HG03565 (cell line): ENCODE measurements around the gene NUDT3.
"Not testable (repeated sequence)": the region's sequence is repeated elsewhere in the genome, so short reads cannot be mapped to it uniquely, and the experiment has no call there.

ENCODE experiments used
- ATAC-seq: cut with Tn5 transposase; IDR thresholded peaks from one replicate; pipeline ENCODE4 v1.9.1; 2021; ENCODE audit warnings: mild to moderate bottlenecking, moderate library complexity; ENCODE audit not compliant: unreplicated experiment

NUDT3 gene

DNA sequence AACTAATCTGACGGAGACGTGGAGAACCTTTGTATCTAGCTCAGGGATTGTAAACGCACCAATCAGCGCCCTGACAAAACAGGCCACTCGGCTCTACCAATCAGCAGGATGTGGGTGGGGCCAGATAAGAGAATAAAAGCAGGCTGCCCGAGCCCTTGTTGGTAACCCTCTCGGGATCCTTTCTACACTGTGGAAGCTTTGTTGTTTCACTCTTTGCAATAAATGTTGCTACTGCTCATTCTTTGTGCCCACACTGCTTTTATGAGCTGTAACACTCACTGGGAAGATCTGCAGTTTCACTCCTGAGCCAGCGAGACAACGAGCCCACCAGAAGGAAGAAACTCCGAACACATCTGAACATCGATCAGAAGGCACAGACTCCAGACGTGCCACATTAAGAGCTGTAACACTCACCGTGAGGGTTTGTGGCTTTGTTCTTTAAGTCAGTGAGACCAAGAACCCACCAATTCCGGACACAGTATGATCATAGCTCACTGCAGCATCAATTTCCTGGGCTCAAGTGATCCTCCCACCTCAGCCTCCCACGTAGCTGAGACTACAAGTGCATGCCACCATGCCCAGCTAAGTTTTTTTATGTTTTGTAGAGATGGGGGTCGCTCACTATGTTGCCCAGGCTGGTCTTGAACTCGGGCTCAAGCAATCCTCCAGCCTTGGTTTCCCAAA, 122.7 kb downstream of the NUDT3 start:
- not testable (repeated sequence) for ATAC-seq

DNA sequence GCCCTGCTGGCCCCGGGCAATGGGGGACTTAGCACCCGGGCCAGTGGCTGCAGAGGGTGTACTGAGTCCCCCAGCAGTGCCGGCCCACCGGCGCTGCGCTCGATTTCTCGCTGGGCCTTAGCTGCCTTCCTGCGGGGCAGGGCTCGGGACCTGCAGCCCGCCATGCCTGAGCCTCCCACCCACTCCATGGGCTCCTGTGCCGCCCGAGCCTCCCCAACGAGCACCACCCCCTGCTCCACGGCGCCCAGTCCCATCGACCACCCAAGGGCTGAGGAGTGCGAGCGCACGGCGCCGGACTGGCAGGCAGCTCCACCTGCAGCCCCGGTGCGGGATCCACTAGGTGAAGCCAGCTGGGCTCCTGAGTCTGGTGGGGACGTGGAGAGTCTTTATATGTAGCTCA, 123.3 kb downstream of the NUDT3 start:
- ATAC-seq = not testable (repeated sequence)

DNA sequence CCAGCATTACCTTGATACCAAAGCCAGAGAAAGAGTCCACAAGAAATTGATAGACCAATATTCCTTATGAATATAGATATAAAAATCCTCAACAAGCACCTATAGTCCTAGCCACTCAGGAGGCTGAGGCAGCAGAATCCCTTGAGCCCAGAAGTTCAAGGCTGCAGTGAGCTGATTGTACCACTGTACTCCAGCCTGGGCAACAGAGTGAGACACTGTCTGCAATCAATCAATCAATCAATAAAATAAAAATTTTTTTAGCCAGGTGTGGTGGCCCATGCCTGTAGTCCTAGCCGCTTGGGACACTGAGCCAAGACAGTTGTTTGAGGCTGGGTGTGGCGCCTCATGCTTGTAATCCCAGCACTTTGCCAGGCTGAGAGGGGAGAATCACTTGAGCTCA, 124.7 kb downstream of the NUDT3 start:
- no peak for ATAC-seq

DNA sequence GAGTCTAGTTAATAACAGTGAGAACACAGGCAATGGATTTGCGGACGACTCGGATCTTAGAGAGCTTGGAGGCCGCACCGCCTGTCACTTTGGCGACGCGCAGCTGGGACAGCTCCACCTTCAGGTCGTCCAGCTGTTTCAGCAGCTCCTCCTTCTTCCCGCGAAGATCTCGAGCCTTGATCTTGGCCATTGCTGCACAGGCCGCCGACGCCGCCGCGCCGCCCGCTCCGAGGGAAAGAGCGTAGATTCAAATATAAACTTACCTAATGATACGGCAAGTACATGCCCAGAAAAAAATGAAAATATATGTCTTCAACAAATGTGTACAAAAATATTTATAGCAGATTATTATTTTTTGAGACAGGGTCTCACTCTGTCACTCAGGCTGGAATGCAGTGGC, 129.0 kb downstream of the NUDT3 start:
- ATAC-seq = not testable (repeated sequence)

DNA sequence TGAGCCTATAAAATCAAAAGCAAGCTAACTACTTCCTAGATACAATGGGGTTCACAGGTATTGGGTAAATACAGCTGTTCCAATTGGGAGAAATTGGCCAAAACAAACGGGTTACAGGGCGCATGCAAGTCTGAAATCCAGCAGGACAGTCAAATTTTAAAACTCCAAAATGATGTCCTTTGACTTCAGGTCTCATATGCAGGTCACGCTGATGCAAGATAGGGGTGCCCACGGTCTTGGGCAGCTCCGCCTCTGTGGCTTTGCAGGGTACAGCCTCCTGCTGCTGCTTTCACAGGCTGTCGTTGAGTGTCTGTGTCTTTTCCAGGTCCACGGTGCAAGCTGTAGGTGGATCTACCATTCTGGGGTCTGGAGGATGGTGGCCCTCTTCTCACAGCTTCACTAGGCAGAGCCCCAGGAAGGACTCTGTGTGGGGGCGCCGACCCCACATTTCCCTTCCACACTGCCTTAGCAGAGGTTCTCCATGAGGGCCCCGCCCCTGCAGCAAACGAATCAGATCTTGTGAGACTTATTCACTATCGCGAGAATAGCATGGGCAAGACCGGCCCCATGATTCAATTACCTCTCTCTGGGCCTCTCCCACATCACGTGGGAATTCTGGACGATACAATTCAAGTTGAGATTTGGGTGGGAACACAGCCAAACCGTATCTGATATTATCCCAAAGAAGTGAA, 131.7 kb downstream of the NUDT3 start:
- no peak for ATAC-seq

DNA sequence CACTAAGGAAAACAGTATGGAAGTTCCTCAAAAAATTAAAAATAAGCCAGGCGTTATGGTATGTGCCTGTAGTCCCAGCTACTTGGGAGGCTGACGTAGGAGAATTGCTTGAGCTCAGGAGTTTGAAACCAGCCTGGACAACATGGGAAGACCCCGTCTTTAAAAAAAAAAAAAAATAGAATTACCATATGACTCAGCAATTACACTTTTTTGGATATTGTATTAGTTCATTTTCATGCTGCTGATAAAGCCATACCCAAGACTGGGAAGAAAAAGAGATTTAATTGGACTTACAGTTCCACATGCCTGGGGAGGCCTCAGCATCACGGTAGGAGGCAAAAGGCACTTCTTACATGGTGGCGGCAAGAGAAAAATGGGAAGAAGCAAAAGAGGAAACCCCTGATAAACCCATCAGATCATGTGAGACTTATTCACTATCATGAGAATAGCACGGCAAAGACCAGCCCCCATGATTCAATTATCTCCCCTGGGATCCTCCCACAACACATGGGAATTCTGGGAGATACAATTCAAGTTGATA, 132.9 kb downstream of the NUDT3 start:
- no peak for ATAC-seq

DNA sequence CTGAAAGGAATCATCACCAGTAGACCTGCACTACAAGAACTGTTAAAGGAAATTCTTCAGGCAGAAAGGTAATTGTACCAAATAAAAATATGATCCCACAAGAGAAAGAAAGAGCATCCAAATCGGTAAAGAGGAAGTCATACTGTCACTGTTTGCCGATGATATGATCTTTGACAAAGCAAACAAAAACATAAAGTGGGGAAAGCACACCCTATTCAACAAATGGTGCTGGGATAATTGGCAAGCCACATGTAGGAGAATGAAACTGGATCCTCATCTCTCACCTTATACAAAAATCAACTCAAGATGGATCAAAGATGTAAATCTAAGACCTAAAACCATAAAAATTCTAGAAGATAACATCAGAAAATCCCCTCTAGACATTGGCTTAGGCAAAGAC, 140.1 kb downstream of the NUDT3 start:
- ATAC-seq = not testable (repeated sequence)

DNA sequence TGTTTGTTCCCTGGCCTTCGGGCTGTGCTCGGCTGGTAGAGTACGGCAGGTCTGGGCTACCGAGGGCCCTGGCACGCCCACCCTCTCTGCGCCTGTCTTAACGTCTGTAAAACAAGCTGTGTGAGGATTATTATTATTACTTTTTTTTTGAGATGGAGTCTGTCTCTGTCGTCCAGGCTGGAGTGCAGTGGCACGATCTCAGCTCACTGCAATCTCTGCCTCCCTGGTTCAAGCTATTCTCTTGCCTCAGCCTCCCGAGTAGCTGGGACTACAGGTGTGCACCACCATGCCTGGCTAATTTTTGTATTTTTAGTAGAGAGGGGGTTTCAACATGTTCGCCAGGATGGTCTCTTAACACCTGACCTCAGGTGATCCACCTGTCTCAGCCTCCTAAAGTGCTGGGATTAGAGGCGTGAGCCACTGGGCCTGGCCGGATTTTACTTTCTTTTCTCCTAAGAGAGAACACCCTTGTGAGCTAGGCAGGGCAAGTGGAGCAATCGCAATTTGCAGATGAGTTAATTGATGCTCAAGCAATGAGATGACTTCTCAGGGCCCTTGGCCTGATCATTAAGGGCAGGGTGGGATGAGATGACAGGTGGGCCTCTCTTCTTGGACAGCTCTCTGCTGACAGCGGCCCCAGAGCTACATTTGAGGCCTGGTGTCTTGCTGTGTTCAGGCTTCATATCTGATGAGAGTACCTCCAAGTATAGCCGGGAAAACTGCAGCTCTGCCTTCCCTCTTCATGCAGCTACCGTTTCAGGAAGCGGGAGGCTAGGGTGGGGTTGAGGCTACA, 142.8 kb downstream of the NUDT3 start:
- ATAC-seq = peak; percentile 9

DNA sequence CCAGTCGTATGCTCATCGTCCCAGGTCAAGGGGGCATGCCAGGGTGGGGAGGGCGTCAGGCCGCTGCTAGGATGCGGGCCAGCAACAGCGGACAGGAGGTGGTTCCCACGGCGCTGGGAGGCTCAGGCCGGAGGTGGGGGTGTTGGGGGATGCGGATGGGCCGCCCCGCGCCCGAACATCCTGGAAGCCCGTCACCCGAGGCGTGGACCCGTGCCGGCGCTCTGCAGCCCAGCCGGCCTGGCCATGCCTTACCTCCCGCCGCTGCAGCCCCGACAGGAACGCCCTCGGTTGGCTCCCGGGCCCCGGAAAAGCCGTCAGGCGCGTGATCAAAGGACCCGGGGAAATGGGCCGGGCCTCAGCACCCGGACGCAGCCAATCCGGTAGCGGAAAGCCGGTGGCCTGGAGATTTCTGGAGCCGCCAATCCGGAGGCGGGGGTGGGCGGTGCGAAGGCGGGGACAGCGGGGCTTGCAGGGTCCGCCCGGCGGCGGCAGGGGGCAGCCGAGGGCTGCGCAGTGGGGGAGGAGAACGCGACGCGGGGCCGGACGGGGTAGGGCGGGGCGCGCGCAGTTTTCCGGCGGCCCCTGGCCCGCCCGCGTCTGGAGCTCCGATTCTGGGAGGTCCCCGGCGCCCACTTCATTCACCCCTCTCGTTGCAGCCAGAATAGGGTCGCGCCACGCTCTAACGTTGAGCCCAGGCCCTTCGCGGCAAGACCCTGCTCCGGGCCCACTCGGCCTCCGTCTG, 143.6 kb downstream of the NUDT3 start, which contains the start of gene SMIM29:
TSS of gene SMIM29 (minus strand) at position 280 of the 742 bp plus-strand sequence. CDS start 1,215 bp downstream, outside the sequence.
- peak; percentile 68 for ATAC-seq

DNA sequence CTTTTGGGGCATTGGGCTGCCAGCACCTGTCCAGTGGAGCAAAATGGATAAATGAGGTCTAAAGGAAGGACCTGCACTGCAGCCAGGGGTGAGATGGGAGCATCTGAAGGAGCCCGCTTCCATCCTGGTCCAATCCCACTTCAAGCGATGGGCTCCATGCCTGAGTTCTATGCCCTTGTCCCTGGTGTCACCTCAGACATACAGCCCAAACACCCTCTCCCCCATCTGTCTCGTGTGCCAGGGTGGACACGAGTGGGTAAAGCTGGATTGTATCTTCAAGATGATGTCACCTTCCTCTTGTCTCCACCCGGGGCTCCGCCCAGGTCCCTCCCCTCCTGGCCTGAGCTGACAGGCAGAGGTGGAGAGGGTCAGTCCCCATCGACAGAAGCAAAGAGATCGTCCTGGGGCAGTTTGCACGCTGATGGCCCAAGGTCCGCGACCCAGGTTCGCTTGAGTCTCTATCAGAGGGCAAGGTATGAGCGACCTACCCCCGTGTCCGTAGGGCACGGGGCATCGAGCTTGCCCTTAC, 144.2 kb downstream of the NUDT3 start:
- ATAC-seq = peak; percentile 16

DNA sequence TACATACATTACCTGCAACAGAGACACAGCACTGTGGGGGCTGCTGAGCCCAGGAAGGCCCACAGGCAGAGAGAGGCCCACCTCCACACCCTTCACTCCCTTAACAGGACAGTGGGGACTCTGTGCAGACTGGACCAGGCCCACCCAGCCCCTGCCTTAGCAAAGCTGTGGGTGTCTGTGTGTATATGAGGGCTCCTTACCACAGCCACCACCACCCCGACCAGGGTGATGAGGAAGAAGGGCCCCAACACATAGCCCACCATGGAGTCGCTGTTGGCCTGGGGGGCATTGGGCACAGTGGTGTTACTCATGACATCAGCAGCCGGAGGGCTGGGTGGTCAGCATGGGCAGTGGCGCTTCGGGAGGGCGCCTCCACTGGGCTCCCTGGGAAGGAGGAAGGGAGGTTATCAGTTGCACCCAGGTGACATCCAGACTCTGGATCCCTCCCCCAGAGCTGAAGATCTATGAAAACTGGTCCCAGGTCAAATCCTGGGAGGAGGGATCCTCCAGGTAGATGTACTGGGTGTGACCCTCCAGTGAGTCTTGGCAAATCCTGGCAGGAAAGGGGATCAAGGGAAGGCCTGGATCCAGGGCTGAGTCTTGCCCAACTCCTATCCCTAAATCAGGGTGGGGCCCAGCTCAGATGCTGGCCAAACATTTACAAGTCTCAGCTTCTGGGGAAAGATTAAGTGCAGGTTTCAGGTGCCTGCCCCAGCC, 144.8 kb downstream of the NUDT3 start:
- ATAC-seq = no peak

DNA sequence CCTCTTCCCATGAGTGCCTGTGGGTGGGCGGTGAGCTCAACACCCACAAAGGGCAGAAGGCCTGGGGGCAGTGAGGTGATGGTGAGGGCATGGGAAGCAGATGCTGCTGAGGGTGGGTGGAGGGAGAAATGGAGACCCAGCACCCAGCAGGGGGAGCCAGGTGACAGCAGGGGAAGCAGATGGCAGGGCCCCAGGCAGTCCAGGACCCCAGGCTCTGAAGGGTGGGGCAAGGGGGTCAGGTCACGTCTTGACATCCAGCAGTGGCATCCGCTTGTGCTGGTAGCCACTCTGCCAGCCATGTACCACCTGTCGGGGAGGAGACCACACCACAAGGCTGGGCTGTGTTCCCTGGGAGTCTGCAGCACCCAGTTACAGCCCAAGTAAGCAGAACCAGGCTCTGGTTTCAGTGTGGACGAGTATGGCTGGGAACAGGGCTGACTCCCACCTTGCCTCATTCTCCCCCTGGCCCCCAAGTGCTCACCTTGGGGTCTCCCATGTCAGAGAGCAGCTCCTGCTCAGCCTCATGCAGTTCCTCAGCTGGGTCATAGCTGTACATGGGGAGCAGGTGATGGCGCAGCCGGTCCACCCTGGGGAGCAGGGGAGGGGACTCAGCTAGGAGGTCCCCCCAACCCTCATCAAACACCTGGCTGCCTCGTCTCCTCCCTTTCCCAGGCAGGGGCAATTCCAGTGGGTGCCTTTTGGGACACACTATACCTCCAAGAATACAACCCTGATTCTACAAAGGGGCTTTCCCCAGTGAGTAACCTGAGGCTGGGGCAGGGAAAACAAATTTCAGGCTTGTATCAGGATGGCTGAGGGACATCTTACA, 145.7 kb downstream of the NUDT3 start:
- ATAC-seq = no peak

DNA sequence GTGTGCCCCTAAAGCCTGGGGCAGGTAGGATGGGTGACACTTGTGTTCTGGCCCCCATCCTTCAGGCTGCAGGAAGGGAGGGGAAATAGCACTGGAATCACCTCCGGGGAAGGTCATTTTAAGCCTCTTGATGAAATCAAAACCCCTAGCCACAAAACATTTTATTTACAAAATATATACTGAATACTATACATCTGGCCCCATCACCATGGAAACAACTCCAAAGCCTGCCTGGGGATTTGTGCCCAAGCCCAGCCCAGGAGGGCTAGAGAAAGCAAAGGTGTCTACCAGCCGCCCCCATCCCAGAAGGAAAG, 146.3 kb downstream of the NUDT3 start:
- ATAC-seq = no peak

DNA sequence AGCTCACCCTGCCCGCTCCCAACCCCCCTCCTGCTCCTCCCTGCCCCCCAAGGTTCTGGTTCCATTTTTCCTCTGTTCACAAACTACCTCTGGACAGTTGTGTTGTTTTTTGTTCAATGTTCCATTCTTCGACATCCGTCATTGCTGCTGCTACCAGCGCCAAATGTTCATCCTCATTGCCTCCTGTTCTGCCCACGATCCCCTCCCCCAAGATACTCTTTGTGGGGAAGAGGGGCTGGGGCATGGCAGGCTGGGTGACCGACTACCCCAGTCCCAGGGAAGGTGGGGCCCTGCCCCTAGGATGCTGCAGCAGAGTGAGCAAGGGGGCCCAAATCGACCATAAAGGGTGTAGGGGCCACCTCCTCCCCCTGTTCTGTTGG, 146.7 kb downstream of the NUDT3 start:
- ATAC-seq = not testable (repeated sequence)

DNA sequence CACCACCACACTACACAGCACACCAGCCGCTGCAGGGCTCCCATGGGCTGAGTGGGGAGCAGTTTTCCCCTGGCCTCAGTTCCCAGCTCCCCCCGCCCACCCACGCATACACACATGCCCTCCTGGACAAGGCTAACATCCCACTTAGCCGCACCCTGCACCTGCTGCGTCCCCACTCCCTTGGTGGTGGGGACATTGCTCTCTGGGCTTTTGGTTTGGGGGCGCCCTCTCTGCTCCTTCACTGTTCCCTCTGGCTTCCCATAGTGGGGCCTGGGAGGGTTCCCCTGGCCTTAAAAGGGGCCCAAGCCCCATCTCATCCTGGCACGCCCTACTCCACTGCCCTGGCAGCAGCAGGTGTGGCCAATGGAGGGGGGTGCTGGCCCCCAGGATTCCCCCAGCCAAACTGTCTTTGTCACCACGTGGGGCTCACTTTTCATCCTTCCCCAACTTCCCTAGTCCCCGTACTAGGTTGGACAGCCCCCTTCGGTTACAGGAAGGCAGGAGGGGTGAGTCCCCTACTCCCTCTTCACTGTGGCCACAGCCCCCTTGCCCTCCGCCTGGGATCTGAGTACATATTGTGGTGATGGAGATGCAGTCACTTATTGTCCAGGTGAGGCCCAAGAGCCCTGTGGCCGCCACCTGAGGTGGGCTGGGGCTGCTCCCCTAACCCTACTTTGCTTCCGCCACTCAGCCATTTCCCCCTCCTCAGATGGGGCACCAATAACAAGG, 147.3 kb downstream of the NUDT3 start:
- ATAC-seq = not testable (repeated sequence)

DNA sequence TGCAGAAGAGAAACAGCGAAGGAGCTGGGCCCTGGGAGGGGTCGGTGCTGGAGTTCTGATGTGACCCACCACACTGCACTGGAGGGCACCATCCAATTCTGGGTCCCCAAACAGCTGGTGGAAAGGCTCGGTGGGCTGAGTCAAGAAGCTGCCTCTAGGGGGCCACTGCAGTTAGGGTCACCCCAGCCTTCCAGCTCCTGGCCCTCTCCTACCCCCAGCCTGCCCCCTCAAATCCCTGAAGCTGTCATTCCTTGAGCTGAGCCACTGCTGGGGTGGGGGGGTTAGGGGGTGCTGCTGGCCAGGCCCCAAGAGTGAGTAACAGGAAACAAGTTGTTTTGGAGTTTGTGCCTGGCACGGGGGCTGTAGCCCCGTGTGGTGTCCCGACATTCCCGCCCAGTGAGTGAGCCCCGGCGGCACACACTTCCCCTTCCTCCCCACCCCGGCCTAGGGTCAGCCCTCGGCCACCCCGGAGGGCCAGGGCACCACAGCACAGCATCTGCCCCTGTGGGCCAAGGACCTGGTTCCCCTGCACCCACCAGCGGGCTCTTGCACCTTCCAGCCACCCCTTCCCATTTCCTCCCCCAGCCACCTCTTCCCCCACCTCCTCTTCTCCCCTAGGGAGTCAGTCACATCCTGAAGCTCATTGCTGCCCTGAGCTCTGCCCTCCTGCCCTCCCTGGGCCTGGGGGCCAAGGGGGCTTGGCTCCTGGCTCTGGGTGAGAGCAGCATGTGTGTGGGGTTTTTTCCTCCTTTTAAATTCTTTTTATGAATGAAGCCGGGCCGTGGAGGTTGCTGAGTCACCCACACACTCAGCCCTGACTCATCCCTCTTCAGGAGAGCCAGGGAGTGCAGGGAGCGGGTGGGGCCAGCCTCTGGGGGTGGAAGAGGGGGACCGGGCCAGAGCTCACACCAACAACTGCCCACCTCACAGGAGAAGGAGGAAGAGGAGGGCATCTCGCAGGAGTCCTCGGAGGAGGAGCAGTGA, 148.3 kb downstream of the NUDT3 start:
- no peak for ATAC-seq

DNA sequence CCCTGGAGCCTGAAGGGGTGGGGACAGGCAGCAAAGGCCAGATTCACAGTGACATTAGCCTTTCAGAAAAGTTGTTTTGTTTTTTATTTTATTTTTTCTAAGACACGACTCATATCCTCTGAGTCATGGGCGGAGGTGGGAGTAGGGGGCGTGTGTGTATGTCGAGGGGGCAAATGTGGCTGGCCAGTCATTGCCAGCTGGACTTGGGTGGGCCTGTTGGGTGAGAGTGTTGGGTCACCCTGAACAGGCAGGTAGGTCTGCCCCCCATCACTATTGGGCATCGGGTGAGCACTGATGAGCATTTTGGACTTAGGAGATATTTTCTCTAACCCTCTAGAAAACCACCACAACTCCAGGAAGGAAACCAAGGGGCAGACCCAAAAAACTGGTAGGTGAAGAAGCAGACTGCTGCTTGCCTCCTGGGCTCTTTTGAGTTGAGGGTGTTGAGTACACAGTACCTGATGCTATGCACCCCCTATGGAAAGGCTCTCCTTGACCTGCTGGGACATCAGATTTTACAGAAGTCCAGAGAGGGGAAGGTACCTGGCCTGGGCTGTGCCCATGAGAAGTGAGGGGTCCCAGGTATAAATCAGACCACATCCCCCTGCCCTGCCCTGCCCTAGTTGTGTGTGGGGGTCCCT, 149.2 kb downstream of the NUDT3 start:
- ATAC-seq = no peak
